Measurements from ENCODE around the gene SPATA31D3.
"Not testable (repeated sequence)": the region's sequence is repeated elsewhere in the genome, so short reads cannot be mapped to it uniquely, and the experiment has no call there.

The SPATA31D3 gene

GRCh38 chr9:81980568-81980967, 37.3 kb downstream of the SPATA31D3 start:
- no peaks in the 10 kb centered on the region for H3K36me3 ChIP-seq (ENCODE audit: insufficient read depth, low read depth, low read length)
- H3K4me1 ChIP-seq (ENCODE audit: insufficient read depth, low read length), result 0 out of 2 replicates have a peak, but pooled peaks cover 2% of the 10 kb centered on the region
- H3K9ac ChIP-seq (ENCODE audit: low read depth, low read length), result no peak overlapping the region
- no peaks in the 10 kb centered on the region for H3K9me3 ChIP-seq (ENCODE audit: insufficient read depth, low read depth, low read length)
- no peak overlapping the region for H3K4me3 ChIP-seq (ENCODE audit: low read length)
- no peaks in the 10 kb centered on the region for H3K27me3 ChIP-seq (ENCODE audit: insufficient read depth, low read length)
- H3K27ac ChIP-seq (ENCODE audit: low read length), result no peak overlapping the region

DNA sequence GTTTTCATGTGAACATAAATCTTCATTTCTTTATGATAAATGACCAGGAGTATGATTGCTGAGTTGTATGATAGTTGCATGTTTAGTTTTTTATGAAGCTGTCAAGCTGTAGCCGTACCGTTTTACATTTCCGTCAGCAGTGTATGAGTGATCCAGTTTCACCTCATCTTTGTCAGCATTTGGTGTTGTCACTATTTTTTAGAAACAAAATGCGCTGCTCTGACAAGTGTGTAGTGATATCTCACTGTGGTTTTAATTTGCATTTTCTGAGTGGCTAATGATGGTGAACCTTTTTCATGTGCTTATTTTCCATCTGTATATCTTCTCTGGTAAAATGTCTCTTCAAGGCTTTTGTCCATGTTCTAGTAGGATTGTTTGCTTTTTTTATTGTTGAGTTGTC, 38.6 kb downstream of the SPATA31D3 start:
- Histone ChIP-seq H3K9me3 (ENCODE audit: insufficient read depth, low read depth, low read length) (no peaks in the 10 kb centered on the region), H3K27ac (ENCODE audit: low read length) (no peak overlapping the region), H3K36me3 (ENCODE audit: insufficient read depth, low read depth, low read length) (no peaks in the 10 kb centered on the region), H3K9ac (ENCODE audit: low read depth, low read length) (no peak overlapping the region), H3K4me3 (ENCODE audit: low read length) (no peak overlapping the region), H3K4me1 (ENCODE audit: insufficient read depth, low read length) (0 out of 2 replicates have a peak, but pooled peaks cover 2% of the 10 kb centered on the region), H3K27me3 (ENCODE audit: insufficient read depth, low read length) (no peaks in the 10 kb centered on the region)

GRCh38 chr9:81984928-81985327, 41.6 kb downstream of the SPATA31D3 start:
- Histone ChIP-seq H3K9me3 (ENCODE audit: insufficient read depth, low read depth, low read length) (no peaks in the 10 kb centered on the region), H3K27me3 (ENCODE audit: insufficient read depth, low read length) (no peaks in the 10 kb centered on the region), H3K36me3 (ENCODE audit: insufficient read depth, low read depth, low read length) (no peaks in the 10 kb centered on the region), H3K4me3 (ENCODE audit: low read length) (no peak overlapping the region), H3K4me1 (ENCODE audit: insufficient read depth, low read length) (0 out of 2 replicates have a peak, but pooled peaks cover 2% of the 10 kb centered on the region), H3K9ac (ENCODE audit: low read depth, low read length) (no peak overlapping the region), H3K27ac (ENCODE audit: low read length) (no peak overlapping the region)

DNA sequence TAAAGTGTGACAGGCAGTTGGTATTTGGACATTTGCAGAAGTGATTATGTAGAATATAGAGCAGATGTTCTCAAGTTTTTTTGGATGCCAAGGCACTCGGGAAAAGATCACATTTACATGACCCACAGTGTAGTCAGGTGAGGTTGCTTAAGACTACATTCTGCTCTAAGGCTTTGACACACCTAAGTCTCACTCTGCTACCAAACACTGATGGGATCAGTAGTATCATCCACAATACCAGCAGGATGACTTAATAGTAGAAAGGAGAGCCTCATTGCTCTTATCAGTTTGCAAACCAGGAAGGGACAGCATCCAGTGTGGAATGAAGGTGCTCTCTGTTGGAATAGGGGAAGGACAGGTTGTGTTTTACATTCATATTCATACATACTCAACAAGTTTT, 42.8 kb downstream of the SPATA31D3 start:
- Histone ChIP-seq H3K9ac (ENCODE audit: low read depth, low read length) (no peak overlapping the region), H3K36me3 (ENCODE audit: insufficient read depth, low read depth, low read length) (no peaks in the 10 kb centered on the region), H3K4me1 (ENCODE audit: insufficient read depth, low read length) (0 out of 2 replicates have a peak, but pooled peaks cover 2% of the 10 kb centered on the region), H3K27me3 (ENCODE audit: insufficient read depth, low read length) (no peaks in the 10 kb centered on the region), H3K9me3 (ENCODE audit: insufficient read depth, low read depth, low read length) (no peaks in the 10 kb centered on the region), H3K4me3 (ENCODE audit: low read length) (no peak overlapping the region), H3K27ac (ENCODE audit: low read length) (no peak overlapping the region)

DNA sequence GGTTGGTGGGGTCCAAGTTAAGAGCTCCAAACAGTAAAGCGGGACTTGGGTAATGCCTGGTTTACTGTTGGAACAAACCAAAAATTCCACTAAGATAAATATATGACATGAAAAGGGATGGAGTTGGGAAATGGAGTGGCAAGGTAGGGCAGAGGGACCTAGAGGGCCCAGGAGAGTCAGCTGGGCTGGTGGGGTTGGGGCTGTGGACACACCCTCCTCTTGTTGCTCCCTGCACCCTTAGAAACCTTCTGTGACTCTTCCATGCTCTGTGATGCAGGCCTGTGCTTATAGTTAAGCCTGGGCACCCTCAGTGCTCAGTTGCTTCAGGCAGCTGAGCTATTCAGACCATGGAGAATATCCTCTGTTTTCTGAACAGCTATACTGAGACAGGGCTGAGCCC, 45.2 kb downstream of the SPATA31D3 start, which contains the start of gene SPATA31D1:
Gene SPATA31D1, plus strand, starts transcription at position 301 of the 400 bp plus-strand sequence. Its CDS starts 47 bp downstream, at position 348.
- H3K4me3 ChIP-seq (ENCODE audit: low read length); H3K27me3 ChIP-seq (ENCODE audit: insufficient read depth, low read length); H3K27ac ChIP-seq (ENCODE audit: low read length); H3K36me3 ChIP-seq (ENCODE audit: insufficient read depth, low read depth, low read length); H3K9ac ChIP-seq (ENCODE audit: low read depth, low read length); H3K4me1 ChIP-seq (ENCODE audit: insufficient read depth, low read length); H3K9me3 ChIP-seq (ENCODE audit: insufficient read depth, low read depth, low read length): not testable (repeated sequence)

GRCh38 chr9:81989700-81990099, 46.4 kb downstream of the SPATA31D3 start:
- H3K9me3 ChIP-seq (ENCODE audit: insufficient read depth, low read depth, low read length), result no peaks in the 10 kb centered on the region
- no peak overlapping the region for H3K9ac ChIP-seq (ENCODE audit: low read depth, low read length)
- H3K27ac ChIP-seq (ENCODE audit: low read length), result no peak overlapping the region
- H3K27me3 ChIP-seq (ENCODE audit: insufficient read depth, low read length), result no peaks in the 10 kb centered on the region
- no peak overlapping the region for H3K4me3 ChIP-seq (ENCODE audit: low read length)
- H3K36me3 ChIP-seq (ENCODE audit: insufficient read depth, low read depth, low read length), result no peaks in the 10 kb centered on the region
- H3K4me1 ChIP-seq (ENCODE audit: insufficient read depth, low read length), result 0 out of 2 replicates have a peak, but pooled peaks cover 2% of the 10 kb centered on the region

DNA sequence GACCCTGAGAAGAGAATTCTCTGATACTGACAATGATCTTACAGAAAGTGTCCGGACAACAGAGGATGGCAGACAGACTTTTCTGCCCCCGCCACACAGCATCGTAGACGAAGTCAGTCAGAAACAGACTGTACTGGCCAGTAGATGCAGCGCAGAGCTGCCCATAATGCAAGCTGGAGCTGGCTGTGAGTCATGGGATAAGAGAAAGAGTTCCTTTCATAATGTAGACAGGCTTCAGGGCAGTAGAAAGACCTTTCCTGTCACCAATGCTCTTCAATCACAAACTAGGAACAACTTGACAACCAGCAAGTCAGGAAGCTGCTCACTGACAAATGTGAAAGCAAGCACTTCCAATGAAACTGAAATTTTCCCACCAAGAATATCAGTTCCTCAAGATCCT, 50.4 kb downstream of the SPATA31D3 start:
- Histone ChIP-seq H3K9ac (ENCODE audit: low read depth, low read length) (no peak overlapping the region), H3K36me3 (ENCODE audit: insufficient read depth, low read depth, low read length) (no peaks in the 10 kb centered on the region), H3K27me3 (ENCODE audit: insufficient read depth, low read length) (no peaks in the 10 kb centered on the region), H3K4me3 (ENCODE audit: low read length) (no peak overlapping the region), H3K9me3 (ENCODE audit: insufficient read depth, low read depth, low read length) (no peaks in the 10 kb centered on the region), H3K27ac (ENCODE audit: low read length) (no peak overlapping the region), H3K4me1 (ENCODE audit: insufficient read depth, low read length) (no peaks in the 10 kb centered on the region)
